Hippocampal formation (tissue), 2 donors: Measurements from ENCODE around the gene HELQ.

Experiments
- DNase-seq, 2 donors: peaks; one replicate each; lab custom pipeline; 2025; lab: John Stamatoyannopoulos, UW

The HELQ gene

GRCh38 chr4:83369831-83370639 is 85.6 kb downstream of the HELQ start:
- peak in 1 of 2 donors; percentile 1 for DNase-seq

GRCh38 chr4:83364312-83364711 is 91.3 kb downstream of the HELQ start:
- no peak for DNase-seq

GRCh38 chr4:83362492-83363329 is 92.9 kb downstream of the HELQ start:
- no peak for DNase-seq

- DNase-seq = no peak
Measured at GRCh38 chr4:83361416-83362103, 94.1 kb downstream of the HELQ start.

GRCh38 chr4:83360018-83360417 is 95.6 kb downstream of the HELQ start:
- no peak for DNase-seq

- DNase-seq = no peak
Measured at GRCh38 chr4:83358410-83358809, 97.2 kb downstream of the HELQ start.
